ENCODE measurements around the gene CIDEA. TPM values are rescaled to one million over a fixed set of nuclear protein-coding genes. Genes with fewer than 3 reads are reported as not detected.

The CIDEA gene
- total RNA-seq, 1 donor from 2014 or later, result 1.5 TPM

- no peak for DNase-seq (ENCODE audit: low read depth)
- TF ChIP-seq CTCF (conservative IDR thresholded peaks at IDR 0.05; ENCODE audit: low read depth, low read length), result no peak
Measured at GRCh38 chr18:12304351-12305210, 50.4 kb downstream of the CIDEA start.

GRCh38 chr18:12305211-12305610, 51.0 kb downstream of the CIDEA start:
- no peak overlapping the region for H3K4me3 ChIP-seq (ENCODE audit: low read depth, low read length)
- DNase-seq (ENCODE audit: low read depth), result no peak
- TF ChIP-seq CTCF (conservative IDR thresholded peaks at IDR 0.05; ENCODE audit: low read depth, low read length), result no peak

More at GRCh38 chr18:12304351-12305210, 50.4 kb downstream of the CIDEA start:
- H3K4me3 ChIP-seq (ENCODE audit: low read depth, low read length), result no peak overlapping the region

GRCh38 chr18:12305930-12306629, 51.9 kb downstream of the CIDEA start:
- DNase-seq (ENCODE audit: low read depth), result no peak
- no peak for TF ChIP-seq CTCF (conservative IDR thresholded peaks at IDR 0.05; ENCODE audit: low read depth, low read length)
- H3K4me3 ChIP-seq (ENCODE audit: low read depth, low read length), result no peak overlapping the region

GRCh38 chr18:12306752-12307700, 52.9 kb downstream of the CIDEA start:
- DNase-seq (ENCODE audit: low read depth), result no peak
- H3K4me3 ChIP-seq (ENCODE audit: low read depth, low read length), result peak overlapping the region; percentile 71
- TF ChIP-seq CTCF (conservative IDR thresholded peaks at IDR 0.05; ENCODE audit: low read depth, low read length), result peak; percentile 6

- DNase-seq (ENCODE audit: low read depth), result no peak
- TF ChIP-seq CTCF (conservative IDR thresholded peaks at IDR 0.05; ENCODE audit: low read depth, low read length), result no peak
- H3K4me3 ChIP-seq (ENCODE audit: low read depth, low read length), result peak within 1 kb of the TSS; percentile 71
Measured at GRCh38 chr18:12307701-12308385, 53.7 kb downstream of the CIDEA start, which contains the start of gene TUBB6. TUBB6 (plus strand) TSS chr18:12308241; CDS start chr18:12308293, 52 bp downstream.

Measured in epithelial cell of proximal tubule (primary cell).